WTC11 (cell line): Measurements from ENCODE around the gene ALKBH7. TPM values are rescaled to one million over a fixed set of nuclear protein-coding genes. Genes with fewer than 3 reads are reported as not detected.

Experiments
- ATAC-seq: fragments of 200-7000 bp; cut with Tn5 transposase; 2 replicates; pipeline ENCODE4 v1.10.0; 2021; ENCODE audit warnings: mild to moderate bottlenecking, moderate library complexity
- CTCF ChIA-PET: fragments of 300-600 bp; sonication (Branson Sonifier 250); formaldehyde crosslinking; loops from one replicate; lab custom pipeline; 2021; ENCODE audit warnings: antibody characterized with exemption; lab: Charles Lee
- POLR2A ChIA-PET: fragments of 350-600 bp; sonication (Branson Sonifier 250); formaldehyde crosslinking; loops from one replicate; lab custom pipeline; 2021; ENCODE audit warnings: antibody characterized with exemption; lab: Charles Lee
- DNase-seq: peaks from one replicate; pipeline ENCODE4 v3.0.0; 2021; ENCODE audit warnings: low spot score
- H3K27ac Mint-ChIP-seq: 2 replicates; pipeline ENCODE4 v1.8.0; 2021; ENCODE audit warnings: mixed read lengths
- H3K27me3 Mint-ChIP-seq: 2 replicates; pipeline ENCODE4 v1.8.0; 2021; ENCODE audit warnings: low read depth, mild to moderate bottlenecking, moderate library complexity, mixed read lengths
- H3K36me3 Mint-ChIP-seq: 2 replicates; pipeline ENCODE4 v1.8.0; 2021; ENCODE audit warnings: mixed read lengths
- H3K4me1 Mint-ChIP-seq: 2 replicates; pipeline ENCODE4 v1.8.0; 2022; ENCODE audit warnings: mixed read lengths
- H3K4me3 Mint-ChIP-seq: 2 replicates; pipeline ENCODE4 v1.8.0; 2021; ENCODE audit warnings: mild to moderate bottlenecking, moderate library complexity, mixed read lengths
- H3K9me3 Mint-ChIP-seq: 2 replicates; pipeline ENCODE4 v1.8.0; 2021; ENCODE audit warnings: mixed read lengths
- ATF2 ChIP-seq: sonication (generic); formaldehyde crosslinking; IDR thresholded peaks from 2 replicates; pipeline ENCODE4 v1.8.1; 2022; ENCODE audit warnings: low read depth, missing genetic modification reagents, borderline replicate concordance
- CREB1 ChIP-seq: sonication (generic); formaldehyde crosslinking; IDR thresholded peaks from 2 replicates; pipeline ENCODE4 v1.8.0; 2023; ENCODE audit warnings: mild to moderate bottlenecking, missing genetic modification reagents
- CREM ChIP-seq: sonication (generic); formaldehyde crosslinking; IDR thresholded peaks from 2 replicates; pipeline ENCODE4 v1.8.1; 2022; ENCODE audit warnings: mild to moderate bottlenecking, missing genetic modification reagents, moderate library complexity
- ELF4 ChIP-seq: sonication (generic); formaldehyde crosslinking; IDR thresholded peaks from 2 replicates; pipeline ENCODE4 v1.8.1; 2022; ENCODE audit warnings: low read depth, mild to moderate bottlenecking, moderate library complexity, missing genetic modification reagents
- FOXK1 ChIP-seq: sonication (generic); formaldehyde crosslinking; IDR thresholded peaks from 2 replicates; pipeline ENCODE4 v1.8.0; 2022; ENCODE audit warnings: mild to moderate bottlenecking, moderate library complexity, missing genetic modification reagents
- FOXP1 ChIP-seq: sonication (generic); formaldehyde crosslinking; IDR thresholded peaks from 2 replicates; pipeline ENCODE4 v1.8.0; 2022; ENCODE audit warnings: missing genetic modification reagents, mild to moderate bottlenecking, moderate library complexity, borderline replicate concordance
- HMGA2 ChIP-seq: fragments of 250-450 bp; sonication (Bioruptor Pico); IDR thresholded peaks from 2 replicates; pipeline ENCODE4 v1.4.0; 2021; ENCODE audit warnings: mild to moderate bottlenecking, moderate library complexity
- NFE2L1 ChIP-seq: sonication (generic); formaldehyde crosslinking; IDR thresholded peaks from 2 replicates; pipeline ENCODE4 v1.8.1; 2023; ENCODE audit warnings: missing genetic modification reagents
- NFYB ChIP-seq: sonication (generic); formaldehyde crosslinking; conservative IDR thresholded peaks from 2 replicates; pipeline ENCODE4 v1.8.0; 2022; ENCODE audit warnings: low read depth, missing genetic modification reagents
- NR2C2 ChIP-seq: sonication (generic); formaldehyde crosslinking; IDR thresholded peaks from 2 replicates; pipeline ENCODE4 v1.8.0; 2022; ENCODE audit warnings: mild to moderate bottlenecking, missing genetic modification reagents
- PREB ChIP-seq: sonication (generic); formaldehyde crosslinking; IDR thresholded peaks from 2 replicates; pipeline ENCODE4 v1.8.1; 2022; ENCODE audit warnings: mild to moderate bottlenecking, missing genetic modification reagents, moderate library complexity, borderline replicate concordance
- RORB ChIP-seq: fragments of 250-450 bp; sonication (Bioruptor Pico); IDR thresholded peaks from 2 replicates; pipeline ENCODE4 v1.9.0; 2021; ENCODE audit warnings: mild to moderate bottlenecking
- SMAD3 ChIP-seq: sonication (generic); formaldehyde crosslinking; IDR thresholded peaks from 2 replicates; pipeline ENCODE4 v1.8.0; 2022; ENCODE audit warnings: missing genetic modification reagents, mild to moderate bottlenecking, borderline replicate concordance
- SMAD4 ChIP-seq: sonication (generic); formaldehyde crosslinking; IDR thresholded peaks from 2 replicates; pipeline ENCODE4 v1.8.0; 2022; ENCODE audit warnings: mild to moderate bottlenecking, missing genetic modification reagents
- SOX15 ChIP-seq: fragments of 250-450 bp; sonication (Bioruptor Pico); IDR thresholded peaks from 2 replicates; pipeline ENCODE4 v1.9.0; 2021; ENCODE audit warnings: mild to moderate bottlenecking
- TEAD1 ChIP-seq: sonication (generic); formaldehyde crosslinking; IDR thresholded peaks from 2 replicates; pipeline ENCODE4 v1.8.0; 2022; ENCODE audit warnings: mild to moderate bottlenecking, missing genetic modification reagents
- TEAD4 ChIP-seq: sonication (generic); formaldehyde crosslinking; IDR thresholded peaks from 2 replicates; pipeline ENCODE4 v1.8.0; 2022; ENCODE audit warnings: mild to moderate bottlenecking, missing genetic modification reagents
- USF2 ChIP-seq: sonication (generic); formaldehyde crosslinking; IDR thresholded peaks from 2 replicates; pipeline ENCODE4 v1.8.1; 2023; ENCODE audit warnings: mild to moderate bottlenecking, missing genetic modification reagents, moderate library complexity
- ZMAT4 ChIP-seq: fragments of 250-450 bp; sonication (Bioruptor Pico); IDR thresholded peaks from 2 replicates; pipeline ENCODE4 v1.9.0; 2021; ENCODE audit warnings: mild to moderate bottlenecking
- ZNF121 ChIP-seq: sonication (generic); formaldehyde crosslinking; IDR thresholded peaks from 2 replicates; pipeline ENCODE4 v1.8.0; 2023; ENCODE audit warnings: missing genetic modification reagents
- ZNF232 ChIP-seq: sonication (generic); formaldehyde crosslinking; IDR thresholded peaks from 2 replicates; pipeline ENCODE4 v1.8.0; 2022; ENCODE audit warnings: mild to moderate bottlenecking, missing genetic modification reagents
- ZNF263 ChIP-seq: sonication (generic); formaldehyde crosslinking; IDR thresholded peaks from 2 replicates; pipeline ENCODE4 v1.8.1; 2022; ENCODE audit warnings: low read depth, mild to moderate bottlenecking, moderate library complexity, missing genetic modification reagents
- ZNF396 ChIP-seq: fragments of 250-450 bp; sonication (Bioruptor Pico); IDR thresholded peaks from 2 replicates; pipeline ENCODE4 v1.8.0; 2021; ENCODE audit warnings: mild to moderate bottlenecking, moderate library complexity, borderline replicate concordance
- total RNA-seq: library from RNA; stranded (reverse); gene quantifications from 3 replicates; pipeline ENCODE4 v1.2.3, GENCODE V29; 2021
- TF ChIP-seq, protein P1 (sequence below): sonication (generic); formaldehyde crosslinking; IDR thresholded peaks from 2 replicates; pipeline ENCODE4 v1.8.0; 2022; ENCODE audit warnings: mild to moderate bottlenecking, missing genetic modification reagents
- TF ChIP-seq, protein P2 (sequence below): sonication (generic); formaldehyde crosslinking; conservative IDR thresholded peaks from 2 replicates; pipeline ENCODE4 v1.8.1; 2022; ENCODE audit warnings: mild to moderate bottlenecking, missing genetic modification reagents

The ALKBH7 gene
- total RNA-seq, 1 experiment from 2014 or later = 96.4 TPM

- TF ChIP-seq ATF2 (CRISPR knock-in tag) (no peak), FOXK1 (CRISPR knock-in tag) (no peak), TEAD4 (no peak), ZNF263 (CRISPR knock-in tag) (no peak), ZMAT4 (CRISPR knock-in tag) (no peak), ZNF232 (CRISPR knock-in tag) (0 out of 2 replicates have a peak, but pooled peaks have one; percentile 18), ZNF121 (CRISPR knock-in tag) (0 out of 2 replicates have a peak, but pooled peaks have one; percentile 11), NR2C2 (CRISPR knock-in tag) (no peak)
- TF ChIP-seq, protein P1, sequence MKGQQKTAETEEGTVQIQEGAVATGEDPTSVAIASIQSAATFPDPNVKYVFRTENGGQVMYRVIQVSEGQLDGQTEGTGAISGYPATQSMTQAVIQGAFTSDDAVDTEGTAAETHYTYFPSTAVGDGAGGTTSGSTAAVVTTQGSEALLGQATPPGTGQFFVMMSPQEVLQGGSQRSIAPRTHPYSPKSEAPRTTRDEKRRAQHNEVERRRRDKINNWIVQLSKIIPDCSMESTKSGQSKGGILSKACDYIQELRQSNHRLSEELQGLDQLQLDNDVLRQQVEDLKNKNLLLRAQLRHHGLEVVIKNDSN (CRISPR knock-in tag) = no peak
Observed at GRCh38 chr19:6393983-6394412, 21.4 kb downstream of the ALKBH7 start (continued).

- peak overlapping the region; percentile 94 for H3K4me3 Mint-ChIP-seq
- CTCF ChIA-PET = interaction anchor here (1.4 kb wide), 1 partner anchor 18 kb away, joined by 5 read pairs; no protein-coding TSS in a partner anchor
Observed at GRCh38 chr19:6394831-6395230, 22.2 kb downstream of the ALKBH7 start.

More at GRCh38 chr19:6394831-6395230, 22.2 kb downstream of the ALKBH7 start:
- TF ChIP-seq ZNF396 (no peak), SMAD3 (CRISPR knock-in tag) (no peak), CREB1 (CRISPR knock-in tag) (no peak), USF2 (CRISPR knock-in tag) (no peak), NFYB (CRISPR knock-in tag) (no peak), SMAD4 (CRISPR knock-in tag) (no peak), TEAD1 (CRISPR knock-in tag) (no peak), ZMAT4 (CRISPR knock-in tag) (no peak), ELF4 (no peak), NFE2L1 (no peak), PREB (no peak), SOX15 (no peak), CREM (CRISPR knock-in tag) (no peak), RORB (no peak), FOXP1 (CRISPR knock-in tag) (no peak), HMGA2 (CRISPR knock-in tag) (no peak)
- TF ChIP-seq, protein P2, sequence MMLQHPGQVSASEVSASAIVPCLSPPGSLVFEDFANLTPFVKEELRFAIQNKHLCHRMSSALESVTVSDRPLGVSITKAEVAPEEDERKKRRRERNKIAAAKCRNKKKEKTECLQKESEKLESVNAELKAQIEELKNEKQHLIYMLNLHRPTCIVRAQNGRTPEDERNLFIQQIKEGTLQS = no peak
- Mint-ChIP-seq H3K36me3 (peaks cover 6% of the 10 kb centered on the region), H3K27ac (peak overlapping the region; percentile 96), H3K4me1 (peaks cover 22% of the 10 kb centered on the region), H3K9me3 (no peaks in the 10 kb centered on the region), H3K27me3 (no peaks in the 10 kb centered on the region)
- POLR2A ChIA-PET = no interaction called here
- peak; percentile 6; the same call in 1 of the 2 replicates for ATAC-seq
- no peak for DNase-seq
